ENCODE results near the gene OR5H14.

GRCh38 chr3:98199020-98199419 lies 51.7 kb downstream of the OR5H14 start:
- TF ChIP-seq, protein P1, sequence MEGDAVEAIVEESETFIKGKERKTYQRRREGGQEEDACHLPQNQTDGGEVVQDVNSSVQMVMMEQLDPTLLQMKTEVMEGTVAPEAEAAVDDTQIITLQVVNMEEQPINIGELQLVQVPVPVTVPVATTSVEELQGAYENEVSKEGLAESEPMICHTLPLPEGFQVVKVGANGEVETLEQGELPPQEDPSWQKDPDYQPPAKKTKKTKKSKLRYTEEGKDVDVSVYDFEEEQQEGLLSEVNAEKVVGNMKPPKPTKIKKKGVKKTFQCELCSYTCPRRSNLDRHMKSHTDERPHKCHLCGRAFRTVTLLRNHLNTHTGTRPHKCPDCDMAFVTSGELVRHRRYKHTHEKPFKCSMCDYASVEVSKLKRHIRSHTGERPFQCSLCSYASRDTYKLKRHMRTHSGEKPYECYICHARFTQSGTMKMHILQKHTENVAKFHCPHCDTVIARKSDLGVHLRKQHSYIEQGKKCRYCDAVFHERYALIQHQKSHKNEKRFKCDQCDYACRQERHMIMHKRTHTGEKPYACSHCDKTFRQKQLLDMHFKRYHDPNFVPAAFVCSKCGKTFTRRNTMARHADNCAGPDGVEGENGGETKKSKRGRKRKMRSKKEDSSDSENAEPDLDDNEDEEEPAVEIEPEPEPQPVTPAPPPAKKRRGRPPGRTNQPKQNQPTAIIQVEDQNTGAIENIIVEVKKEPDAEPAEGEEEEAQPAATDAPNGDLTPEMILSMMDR (IDR thresholded peaks at IDR 0.05), result no peak
- TF ChIP-seq POLR2AphosphoS5 (IDR thresholded peaks at IDR 0.05; ENCODE audit: low read depth, low read length) (no peak), TCF7L2 (IDR thresholded peaks at IDR 0.05; ENCODE audit: low read depth, low read length) (no peak), SIN3A (IDR thresholded peaks at IDR 0.05; ENCODE audit: borderline replicate concordance, insufficient read depth, low read depth, low read length) (no peak)
- TF ChIP-seq, protein P2, sequence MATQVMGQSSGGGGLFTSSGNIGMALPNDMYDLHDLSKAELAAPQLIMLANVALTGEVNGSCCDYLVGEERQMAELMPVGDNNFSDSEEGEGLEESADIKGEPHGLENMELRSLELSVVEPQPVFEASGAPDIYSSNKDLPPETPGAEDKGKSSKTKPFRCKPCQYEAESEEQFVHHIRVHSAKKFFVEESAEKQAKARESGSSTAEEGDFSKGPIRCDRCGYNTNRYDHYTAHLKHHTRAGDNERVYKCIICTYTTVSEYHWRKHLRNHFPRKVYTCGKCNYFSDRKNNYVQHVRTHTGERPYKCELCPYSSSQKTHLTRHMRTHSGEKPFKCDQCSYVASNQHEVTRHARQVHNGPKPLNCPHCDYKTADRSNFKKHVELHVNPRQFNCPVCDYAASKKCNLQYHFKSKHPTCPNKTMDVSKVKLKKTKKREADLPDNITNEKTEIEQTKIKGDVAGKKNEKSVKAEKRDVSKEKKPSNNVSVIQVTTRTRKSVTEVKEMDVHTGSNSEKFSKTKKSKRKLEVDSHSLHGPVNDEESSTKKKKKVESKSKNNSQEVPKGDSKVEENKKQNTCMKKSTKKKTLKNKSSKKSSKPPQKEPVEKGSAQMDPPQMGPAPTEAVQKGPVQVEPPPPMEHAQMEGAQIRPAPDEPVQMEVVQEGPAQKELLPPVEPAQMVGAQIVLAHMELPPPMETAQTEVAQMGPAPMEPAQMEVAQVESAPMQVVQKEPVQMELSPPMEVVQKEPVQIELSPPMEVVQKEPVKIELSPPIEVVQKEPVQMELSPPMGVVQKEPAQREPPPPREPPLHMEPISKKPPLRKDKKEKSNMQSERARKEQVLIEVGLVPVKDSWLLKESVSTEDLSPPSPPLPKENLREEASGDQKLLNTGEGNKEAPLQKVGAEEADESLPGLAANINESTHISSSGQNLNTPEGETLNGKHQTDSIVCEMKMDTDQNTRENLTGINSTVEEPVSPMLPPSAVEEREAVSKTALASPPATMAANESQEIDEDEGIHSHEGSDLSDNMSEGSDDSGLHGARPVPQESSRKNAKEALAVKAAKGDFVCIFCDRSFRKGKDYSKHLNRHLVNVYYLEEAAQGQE (IDR thresholded peaks at IDR 0.05; ENCODE audit: insufficient read depth in 1 of 2, low read depth in 2 of 2, low read length in 1 of 2), result no peak
